Esophagus squamous epithelium (tissue), 4 donors: ENCODE data around the gene NDRG2.

Experiments used
- POLR2A ChIP-seq, 4 donors: fragments of 450-650 bp; IDR thresholded peaks; one replicate each; pipeline ENCODE4 v1.6.1; 2017; ENCODE audit warnings: antibody characterized with exemption in 4 of 4, mild to moderate bottlenecking in 4 of 4, moderate library complexity in 3 of 4
- TF ChIP-seq, protein P1 (sequence below), 6 experiments: fragments of 450-650 bp in 4 of 6; fragments of 200-600 bp in 2 of 6; sonication (generic) in 2 of 6; IDR thresholded peaks; one replicate each; pipeline ENCODE4 v1.5.1; 2016 to 2019; ENCODE audit warnings: antibody characterized with exemption in 6 of 6, mild to moderate bottlenecking in 4 of 6, moderate library complexity in 4 of 6

GRCh38 chr14:21038441-21039422 lies 13.9 kb upstream of the NDRG2 start:
- TF ChIP-seq, protein P1, sequence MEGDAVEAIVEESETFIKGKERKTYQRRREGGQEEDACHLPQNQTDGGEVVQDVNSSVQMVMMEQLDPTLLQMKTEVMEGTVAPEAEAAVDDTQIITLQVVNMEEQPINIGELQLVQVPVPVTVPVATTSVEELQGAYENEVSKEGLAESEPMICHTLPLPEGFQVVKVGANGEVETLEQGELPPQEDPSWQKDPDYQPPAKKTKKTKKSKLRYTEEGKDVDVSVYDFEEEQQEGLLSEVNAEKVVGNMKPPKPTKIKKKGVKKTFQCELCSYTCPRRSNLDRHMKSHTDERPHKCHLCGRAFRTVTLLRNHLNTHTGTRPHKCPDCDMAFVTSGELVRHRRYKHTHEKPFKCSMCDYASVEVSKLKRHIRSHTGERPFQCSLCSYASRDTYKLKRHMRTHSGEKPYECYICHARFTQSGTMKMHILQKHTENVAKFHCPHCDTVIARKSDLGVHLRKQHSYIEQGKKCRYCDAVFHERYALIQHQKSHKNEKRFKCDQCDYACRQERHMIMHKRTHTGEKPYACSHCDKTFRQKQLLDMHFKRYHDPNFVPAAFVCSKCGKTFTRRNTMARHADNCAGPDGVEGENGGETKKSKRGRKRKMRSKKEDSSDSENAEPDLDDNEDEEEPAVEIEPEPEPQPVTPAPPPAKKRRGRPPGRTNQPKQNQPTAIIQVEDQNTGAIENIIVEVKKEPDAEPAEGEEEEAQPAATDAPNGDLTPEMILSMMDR (IDR thresholded peaks at IDR 0.05): no peak
- peak in 1 of 4 donors; percentile 28 for TF ChIP-seq POLR2A (IDR thresholded peaks at IDR 0.05)
